HCT116 (cell line): ENCODE measurements around the gene TMEM80. TPM values are rescaled to one million over a fixed set of nuclear protein-coding genes. Genes with fewer than 3 reads are reported as not detected.

Experiments
- ATAC-seq: fragments of 200-7000 bp; cut with Tn5 transposase; 2 replicates; pipeline ENCODE4 v1.9.1; 2020; ENCODE audit warnings: mild to moderate bottlenecking, moderate library complexity
- BruUV-seq: library from RNA; stranded (reverse); fragments of 400-500 nt; replicated peaks from 2 replicates; lab custom pipeline; 2021; lab: Mats Ljungman, UMichigan
- CTCF ChIA-PET: fragments of 300-600 bp; sonication (Branson Sonifier 250); formaldehyde crosslinking; loops from one replicate; lab custom pipeline; 2021; ENCODE audit warnings: antibody characterized with exemption; lab: Charles Lee
- POLR2A ChIA-PET: fragments of 300-600, 350-600 bp; sonication (Branson Sonifier 250); formaldehyde crosslinking; loops from one replicate; lab custom pipeline; 2021; ENCODE audit warnings: antibody characterized with exemption; lab: Charles Lee
- RAD21 ChIA-PET, 2 experiments: fragments of 300-600 bp; sonication (Branson Sonifier 250); formaldehyde crosslinking; loops; one replicate each; lab custom pipeline; 2023; ENCODE audit warnings: low total read pairs in 2 of 2; ENCODE audit not compliant: uncharacterized antibody in 2 of 2, unreplicated experiment in 2 of 2, low non-redundant PET in 1 of 2; lab: Charles Lee
- DNase-seq: peaks from one replicate; pipeline ENCODE4 v3.0.0-alpha.2; 2010; ENCODE audit warnings: low read depth, low spot score
- H2AFZ ChIP-seq: fragments of 200-600 bp; shearing (Covaris generic), sonication (generic); 2 replicates; pipeline ENCODE4 v1.6.1; 2017; ENCODE audit warnings: low read depth, mixed run types, mixed read lengths, antibody characterized with exemption, low read length; ENCODE audit not compliant: poor library complexity, severe bottlenecking
- H3K27ac ChIP-seq: 2 replicates; pipeline ENCODE4 v1.5.1; 2012; ENCODE audit warnings: low read depth, low read length
- H3K27me3 ChIP-seq: fragments of 200-600 bp; sonication (generic); 2 replicates; pipeline ENCODE4 v1.6.1; 2016; ENCODE audit warnings: mixed run types, low read length, mixed read lengths; ENCODE audit not compliant: insufficient read depth
- H3K36me3 ChIP-seq, 2 experiments: fragments of 200-500 bp in 1 of 2; fragments of 200-600 bp in 1 of 2; sonication (Bioruptor generic) in 1 of 2; sonication (generic) in 1 of 2; 2 replicates each; pipeline versions ENCODE4 v1.5.1 to v1.6.1; 2014 to 2016; ENCODE audit warnings: low read length in 2 of 2, inconsistent platforms in 1 of 2, mixed read lengths in 1 of 2, mixed run types in 1 of 2; ENCODE audit not compliant: insufficient read depth in 2 of 2, control insufficient read depth in 1 of 2
- H3K4me1 ChIP-seq, 2 experiments: fragments of 200-600 bp in 1 of 2; sonication (generic) in 1 of 2; 2 replicates each; pipeline versions ENCODE4 v1.5.1 to v1.6.1; 2012 to 2017; ENCODE audit warnings: low read length in 2 of 2, inconsistent platforms in 1 of 2, mild to moderate bottlenecking in 1 of 2, mixed read lengths in 1 of 2, mixed run types in 1 of 2, moderate library complexity in 1 of 2; ENCODE audit not compliant: insufficient read depth in 2 of 2, control insufficient read depth in 1 of 2
- H3K4me2 ChIP-seq: fragments of 200-600 bp; sonication (generic); 2 replicates; pipeline ENCODE4 v1.6.1; 2017; ENCODE audit warnings: mixed run types, low read length, mixed read lengths
- H3K4me3 ChIP-seq, 2 experiments: fragments of 200-600 bp in 1 of 2; sonication (generic) in 1 of 2; replicated peaks in 1 of 2; 2 replicates each; pipeline ENCODE4 v1.5.1; 2011 to 2016; ENCODE audit warnings: low read length in 2 of 2, control low read depth in 1 of 2, low read depth in 1 of 2, mild to moderate bottlenecking in 1 of 2, mixed read lengths in 1 of 2, mixed run types in 1 of 2
- H3K79me2 ChIP-seq: fragments of 200-600 bp; sonication (generic); 2 replicates; pipeline ENCODE4 v1.6.1; 2017; ENCODE audit warnings: mild to moderate bottlenecking, mixed run types, low read length, moderate library complexity, mixed read lengths; ENCODE audit not compliant: insufficient read depth
- H3K9ac ChIP-seq: fragments of 200-600 bp; sonication (generic); 2 replicates; pipeline ENCODE4 v1.6.1; 2016; ENCODE audit warnings: low read length, mixed read lengths
- H3K9me2 ChIP-seq: fragments of 200-600 bp; sonication (generic), shearing (Covaris generic); 2 replicates; pipeline ENCODE4 v1.6.1; 2017; ENCODE audit warnings: mixed run types, mild to moderate bottlenecking, moderate library complexity; ENCODE audit not compliant: insufficient read depth
- H3K9me3 ChIP-seq, 2 experiments: fragments of 200-500 bp in 1 of 2; fragments of 200-600 bp in 1 of 2; sonication (Bioruptor generic) in 1 of 2; sonication (generic) in 1 of 2; 2 replicates each; pipeline ENCODE4 v1.6.1; 2014 to 2017; ENCODE audit warnings: low read length in 2 of 2, mixed read lengths in 2 of 2, inconsistent platforms in 1 of 2, low read depth in 1 of 2, mild to moderate bottlenecking in 1 of 2, mixed run types in 1 of 2, moderate library complexity in 1 of 2; ENCODE audit not compliant: control insufficient read depth in 1 of 2, insufficient read depth in 1 of 2
- H4K20me1 ChIP-seq: fragments of 200-600 bp; sonication (generic), shearing (Covaris generic); 2 replicates; pipeline ENCODE4 v1.6.1; 2017; ENCODE audit warnings: mixed run types, mild to moderate bottlenecking, moderate library complexity; ENCODE audit not compliant: insufficient read depth
- CBX3 ChIP-seq: IDR thresholded peaks from 2 replicates; pipeline ENCODE4 v1.6.1; 2012; ENCODE audit warnings: low read depth
- CEBPB ChIP-seq: IDR thresholded peaks from 2 replicates; pipeline ENCODE4 v1.6.1; 2012; ENCODE audit warnings: low read depth
- CTCF ChIP-seq, 3 experiments: fragments of 200-600 bp in 1 of 3; sonication (generic) in 1 of 3; IDR thresholded peaks in 2 of 3; conservative IDR thresholded peaks in 1 of 3; 2 replicates each; pipeline ENCODE4 v1.5.1; 2012 to 2017; ENCODE audit warnings: low read depth in 2 of 3, low read length in 2 of 3, antibody characterized with exemption in 1 of 3, borderline replicate concordance in 1 of 3, control low read depth in 1 of 3, mild to moderate bottlenecking in 1 of 3, mixed read lengths in 1 of 3, mixed run types in 1 of 3, moderate library complexity in 1 of 3; ENCODE audit not compliant: insufficient read depth in 1 of 3
- ELF1 ChIP-seq: IDR thresholded peaks from 2 replicates; pipeline ENCODE4 v1.6.1; 2012; ENCODE audit warnings: low read depth, borderline replicate concordance
- EZH2 ChIP-seq: fragments of 200-600 bp; sonication (generic); IDR thresholded peaks from 2 replicates; pipeline ENCODE4 v1.6.1; 2017; ENCODE audit warnings: antibody characterized with exemption, mixed run types
- EZH2phosphoT487 ChIP-seq: fragments of 200-600 bp; IDR thresholded peaks from 2 replicates; pipeline ENCODE4 v1.6.1; 2018; ENCODE audit warnings: antibody characterized with exemption, borderline replicate concordance
- FOSL1 ChIP-seq: IDR thresholded peaks from 2 replicates; pipeline ENCODE4 v1.6.1; 2012; ENCODE audit warnings: low read depth
- POLR2A ChIP-seq: IDR thresholded peaks from 2 replicates; pipeline ENCODE4 v1.7.0; 2011; ENCODE audit warnings: borderline replicate concordance; ENCODE audit not compliant: insufficient read depth, insufficient read length; ENCODE audit errors: extremely low read depth
- POLR2AphosphoS5 ChIP-seq: IDR thresholded peaks from 2 replicates; pipeline ENCODE4 v1.6.1; 2011; ENCODE audit warnings: mild to moderate bottlenecking, low read depth, low read length, moderate library complexity
- RAD21 ChIP-seq: IDR thresholded peaks from 2 replicates; pipeline ENCODE4 v1.6.1; 2012; ENCODE audit warnings: low read depth, mild to moderate bottlenecking
- SIN3A ChIP-seq: IDR thresholded peaks from 2 replicates; pipeline ENCODE4 v1.6.1; 2012; ENCODE audit warnings: low read depth
- SP1 ChIP-seq: IDR thresholded peaks from 2 replicates; pipeline ENCODE4 v1.6.1; 2012; ENCODE audit warnings: low read depth
- SRF ChIP-seq: IDR thresholded peaks from 2 replicates; pipeline ENCODE4 v1.6.1; 2012; ENCODE audit warnings: low read depth
- TCF7L2 ChIP-seq: IDR thresholded peaks from 2 replicates; pipeline ENCODE4 v1.7.0; 2011; ENCODE audit warnings: borderline replicate concordance, inconsistent platforms; ENCODE audit not compliant: insufficient read depth, insufficient read length; ENCODE audit errors: extremely low read depth
- ZFX ChIP-seq: fragments of 450-650 bp; IDR thresholded peaks from 2 replicates; pipeline ENCODE4 v1.6.1; 2017
- intact Hi-C: fragments of 100-400 bp; cut with micrococcal nuclease; formaldehyde crosslinking; loops from 2 replicates; pipeline ENCODE4 v1.10.0; 2022
- total RNA-seq: library from RNA; stranded (reverse); gene quantifications from one replicate; pipeline ENCODE4 v1.2.1, GENCODE V29; 2021; ENCODE audit not compliant: unreplicated experiment
- TF ChIP-seq, protein P1 (sequence below): IDR thresholded peaks from 2 replicates; pipeline ENCODE4 v1.6.1; 2011; ENCODE audit warnings: mild to moderate bottlenecking, low read length, moderate library complexity; ENCODE audit not compliant: insufficient replicate concordance; ENCODE audit errors: extremely low read depth
- TF ChIP-seq, protein P2 (sequence below): IDR thresholded peaks from 2 replicates; pipeline ENCODE4 v1.6.1; 2012
- TF ChIP-seq, protein P3 (sequence below): IDR thresholded peaks from 2 replicates; pipeline ENCODE4 v1.6.1; 2012

TMEM80 gene
- total RNA-seq, 1 experiment from 2014 or later: 18.4 TPM

DNA sequence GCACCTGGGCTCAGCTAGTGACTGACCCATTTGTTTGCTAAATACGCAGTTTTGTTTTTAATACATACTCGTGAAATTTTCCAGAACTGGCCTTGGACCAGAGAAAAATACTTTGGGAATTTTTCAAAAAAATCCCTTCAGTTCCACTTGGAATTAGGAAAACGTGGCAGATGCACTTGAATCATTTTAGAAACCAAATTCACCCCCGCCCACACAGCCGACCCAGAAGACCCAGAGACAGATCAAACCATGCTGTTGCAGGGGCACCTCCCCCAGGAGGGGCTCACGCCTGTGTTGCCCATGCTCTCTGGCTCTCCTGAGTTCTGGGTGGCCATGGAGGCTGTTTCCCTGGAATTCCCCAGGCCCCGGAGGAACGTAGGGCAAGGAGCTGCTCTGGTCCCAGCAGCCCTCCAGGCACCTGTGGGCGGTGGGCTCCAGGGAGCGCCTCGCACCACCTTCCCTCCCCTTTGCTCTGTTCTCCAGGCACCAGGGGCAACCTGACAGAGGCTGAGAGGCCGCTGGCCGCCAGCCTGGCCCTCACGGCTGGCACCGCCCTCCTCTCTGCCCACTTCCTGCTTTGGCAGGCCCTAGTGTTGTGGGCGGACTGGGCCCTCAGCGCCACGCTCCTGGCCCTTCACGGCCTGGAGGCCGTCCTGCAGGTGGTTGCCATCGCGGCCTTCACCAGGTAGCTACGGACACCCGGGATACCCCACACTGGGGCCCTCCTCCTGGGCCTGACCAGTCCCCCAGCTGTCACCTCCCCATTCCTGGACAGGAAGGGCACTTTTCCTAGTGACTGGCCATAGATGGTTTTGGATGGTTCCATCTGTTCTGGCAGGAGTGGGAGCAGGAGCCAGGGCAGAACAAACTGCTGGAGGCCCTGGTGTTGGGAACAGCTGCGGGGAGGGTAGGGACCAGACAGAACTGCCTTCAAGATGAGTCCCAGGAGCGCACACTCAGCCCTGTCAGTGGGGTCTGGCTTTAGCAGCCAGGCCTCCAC, 7.1 kb downstream of the TMEM80 start:
- intact Hi-C loops: no loop called here
- Histone ChIP-seq H3K36me3 (no peaks in the 10 kb centered on the region; a peak in 1 of 4 replicates), H3K27ac (peak overlapping the region; percentile 58; the same call in 1 of the 2 replicates), H3K4me2 (0 out of 2 replicates have a peak overlapping the region, but pooled peaks have one; percentile 17), H3K4me1 (peaks cover 30 to 46% of the 10 kb centered on the region in 2 experiments), H3K9me2 (no peaks in the 10 kb centered on the region), H4K20me1 (no peaks in the 10 kb centered on the region), H3K27me3 (no peaks in the 10 kb centered on the region), H3K79me2 (peaks cover 27% of the 10 kb centered on the region), H3K9ac (no peak overlapping the region), H2AFZ (no peak overlapping the region), H3K9me3 (no peaks in the 10 kb centered on the region), H3K4me3 (no peak overlapping the region)
- no peak for ATAC-seq
- ChIA-PET CTCF (no interaction called here), RAD21 (no interaction called here), POLR2A (no interaction called here)
- TF ChIP-seq EZH2phosphoT487: no peak
- no peak for TF ChIP-seq CBX3
- TF ChIP-seq ZFX: no peak
- TF ChIP-seq SRF: no peak
- TF ChIP-seq, protein P1, sequence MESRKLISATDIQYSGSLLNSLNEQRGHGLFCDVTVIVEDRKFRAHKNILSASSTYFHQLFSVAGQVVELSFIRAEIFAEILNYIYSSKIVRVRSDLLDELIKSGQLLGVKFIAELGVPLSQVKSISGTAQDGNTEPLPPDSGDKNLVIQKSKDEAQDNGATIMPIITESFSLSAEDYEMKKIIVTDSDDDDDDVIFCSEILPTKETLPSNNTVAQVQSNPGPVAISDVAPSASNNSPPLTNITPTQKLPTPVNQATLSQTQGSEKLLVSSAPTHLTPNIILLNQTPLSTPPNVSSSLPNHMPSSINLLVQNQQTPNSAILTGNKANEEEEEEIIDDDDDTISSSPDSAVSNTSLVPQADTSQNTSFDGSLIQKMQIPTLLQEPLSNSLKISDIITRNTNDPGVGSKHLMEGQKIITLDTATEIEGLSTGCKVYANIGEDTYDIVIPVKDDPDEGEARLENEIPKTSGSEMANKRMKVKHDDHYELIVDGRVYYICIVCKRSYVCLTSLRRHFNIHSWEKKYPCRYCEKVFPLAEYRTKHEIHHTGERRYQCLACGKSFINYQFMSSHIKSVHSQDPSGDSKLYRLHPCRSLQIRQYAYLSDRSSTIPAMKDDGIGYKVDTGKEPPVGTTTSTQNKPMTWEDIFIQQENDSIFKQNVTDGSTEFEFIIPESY: peak; percentile 45
- TF ChIP-seq SIN3A: no peak
- no peak for TF ChIP-seq SP1
- TF ChIP-seq ELF1: no peak
- TF ChIP-seq CTCF (IDR thresholded peaks at IDR 0.05 in 2 of 3, conservative IDR thresholded peaks at IDR 0.05 in 1 of 3; ENCODE audit: borderline replicate concordance in 1 of 3, insufficient read depth in 1 of 3, low read depth in 2 of 3, low read length in 2 of 3): no peak
- no peak for TF ChIP-seq TCF7L2
- TF ChIP-seq POLR2A: no peak
- TF ChIP-seq, protein P2, sequence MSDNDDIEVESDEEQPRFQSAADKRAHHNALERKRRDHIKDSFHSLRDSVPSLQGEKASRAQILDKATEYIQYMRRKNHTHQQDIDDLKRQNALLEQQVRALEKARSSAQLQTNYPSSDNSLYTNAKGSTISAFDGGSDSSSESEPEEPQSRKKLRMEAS: no peak
- TF ChIP-seq FOSL1: no peak
- TF ChIP-seq CEBPB: no peak
- TF ChIP-seq, protein P3, sequence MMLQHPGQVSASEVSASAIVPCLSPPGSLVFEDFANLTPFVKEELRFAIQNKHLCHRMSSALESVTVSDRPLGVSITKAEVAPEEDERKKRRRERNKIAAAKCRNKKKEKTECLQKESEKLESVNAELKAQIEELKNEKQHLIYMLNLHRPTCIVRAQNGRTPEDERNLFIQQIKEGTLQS: no peak
- TF ChIP-seq EZH2: no peak
- peak; percentile 34 for TF ChIP-seq POLR2AphosphoS5
- TF ChIP-seq RAD21: no peak
- DNase-seq: no peak
- no TSS peak for BruUV-seq
